Measurements from ENCODE around the gene PPP1R3C.

DNA sequence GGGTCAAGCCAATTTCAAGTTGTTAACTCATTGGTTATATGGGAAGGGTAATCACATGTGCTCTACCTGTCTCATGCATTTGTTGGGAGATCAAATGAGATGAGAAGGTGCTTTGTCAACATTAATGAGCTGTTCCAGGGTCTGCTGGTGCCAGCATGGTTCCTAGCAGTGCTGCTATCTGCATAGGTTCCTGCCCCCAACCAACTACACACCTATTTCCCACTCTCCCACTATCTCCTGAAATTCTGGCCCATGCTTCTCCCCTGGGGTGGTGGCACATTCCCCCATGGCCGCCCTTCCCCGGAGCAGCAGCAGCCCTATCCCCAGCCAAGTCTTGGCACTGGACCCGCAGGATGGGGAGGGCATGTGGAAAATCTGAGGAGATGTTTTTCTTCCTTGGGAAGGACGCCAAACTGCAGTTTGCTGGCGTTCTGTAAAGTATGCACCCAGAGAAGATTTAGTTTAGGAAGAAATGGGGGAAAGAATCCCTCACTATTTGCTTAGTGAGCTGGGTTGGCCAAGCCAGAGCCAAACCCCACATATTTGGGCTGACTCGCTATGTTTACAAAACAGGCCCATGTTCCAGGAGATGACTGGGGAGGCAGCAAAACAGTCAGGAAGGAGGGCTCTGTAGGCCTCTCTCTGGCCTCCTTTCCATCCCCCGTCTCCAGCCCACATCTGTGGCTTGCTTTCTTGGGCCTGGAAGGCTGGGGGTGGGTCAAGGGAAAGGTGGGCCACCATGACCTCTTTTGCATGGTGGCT is 42.5 kb downstream of the PPP1R3C start:
- no peak for TF ChIP-seq CTCF (IDR thresholded peaks at IDR 0.05)
- TF ChIP-seq POLR2A (IDR thresholded peaks at IDR 0.05) = no peak
